Body of pancreas (tissue), 4 donors: ENCODE measurements around the gene STEAP1B.

ENCODE experiments used
- CTCF ChIP-seq, 7 experiments: fragments of 450-650 bp in 4 of 7; fragments of 200-600 bp in 3 of 7; sonication (generic) in 3 of 7; IDR thresholded peaks; one replicate each; pipeline ENCODE4 v1.5.1; 2016 to 2019; ENCODE audit warnings: antibody characterized with exemption in 7 of 7
- POLR2A ChIP-seq, 3 donors: fragments of 450-650 bp; IDR thresholded peaks; one replicate each; pipeline ENCODE4 v1.6.1; 2016; ENCODE audit warnings: antibody characterized with exemption in 3 of 3, mild to moderate bottlenecking in 2 of 3

DNA sequence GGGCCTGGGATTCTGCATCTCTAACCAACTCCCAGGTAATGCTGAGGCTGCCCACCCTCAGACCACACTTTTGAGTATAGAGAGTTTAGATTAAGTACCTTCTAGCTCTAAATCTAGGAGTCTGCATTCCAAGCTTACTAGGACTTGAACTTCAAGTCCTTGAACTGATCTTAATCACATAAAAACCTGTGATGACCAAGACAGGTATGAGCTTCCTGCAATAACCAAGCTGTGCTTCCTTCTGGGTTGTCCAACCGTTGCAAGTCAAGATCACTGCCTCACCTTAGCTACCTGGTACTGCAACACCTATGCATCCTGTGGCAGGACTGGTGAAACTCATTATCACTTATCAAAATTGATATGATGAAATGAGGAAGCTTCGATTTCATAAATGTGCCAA is 110.1 kb downstream of the STEAP1B start:
- TF ChIP-seq CTCF (IDR thresholded peaks at IDR 0.05) (no peak), POLR2A (IDR thresholded peaks at IDR 0.05) (no peak)
